Measurements from ENCODE around the gene AMPH.
"Not testable (repeated sequence)": the region's sequence is repeated elsewhere in the genome, so short reads cannot be mapped to it uniquely, and the experiment has no call there.

AMPH gene

GRCh38 chr7:38353431-38353881, 277.7 kb downstream of the AMPH start:
- not testable (repeated sequence) for DNase-seq (ENCODE audit: low read depth in 2 of 2)

GRCh38 chr7:38351601-38352000, 279.6 kb downstream of the AMPH start:
- no peak for DNase-seq (ENCODE audit: low read depth in 2 of 2)

GRCh38 chr7:38350777-38351176, 280.4 kb downstream of the AMPH start:
- not testable (repeated sequence) for DNase-seq (ENCODE audit: low read depth in 2 of 2)

GRCh38 chr7:38349869-38350583, 281.1 kb downstream of the AMPH start:
- not testable (repeated sequence) for DNase-seq (ENCODE audit: low read depth in 2 of 2)

- DNase-seq (ENCODE audit: low read depth in 2 of 2): not testable (repeated sequence)
These were observed 281.9 kb downstream of the AMPH start for GRCh38 chr7:38349126-38349795.

- DNase-seq (ENCODE audit: low read depth in 2 of 2): not testable (repeated sequence)
These were observed 285.6 kb downstream of the AMPH start for GRCh38 chr7:38345299-38346172.

- DNase-seq (ENCODE audit: low read depth in 2 of 2): not testable (repeated sequence)
These were observed 286.4 kb downstream of the AMPH start for GRCh38 chr7:38344741-38345140.

GRCh38 chr7:38342135-38342534, 289.0 kb downstream of the AMPH start:
- not testable (repeated sequence) for DNase-seq (ENCODE audit: low read depth in 2 of 2)

GRCh38 chr7:38341172-38341705, 289.9 kb downstream of the AMPH start:
- DNase-seq (ENCODE audit: low read depth in 2 of 2): not testable (repeated sequence)

GRCh38 chr7:38339953-38340819, 291.0 kb downstream of the AMPH start:
- no peak for DNase-seq (ENCODE audit: low read depth in 2 of 2)

GRCh38 chr7:38336148-38336515, 295.0 kb downstream of the AMPH start:
- DNase-seq (ENCODE audit: low read depth in 2 of 2): not testable (repeated sequence)

- DNase-seq (ENCODE audit: low read depth in 2 of 2): peak; percentile 50 to 67
These were observed 295.6 kb downstream of the AMPH start for GRCh38 chr7:38335492-38336147.

GRCh38 chr7:38335128-38335491, 296.1 kb downstream of the AMPH start:
- no peak for DNase-seq (ENCODE audit: low read depth in 2 of 2)

- DNase-seq (ENCODE audit: low read depth in 2 of 2): no peak
These were observed 297.0 kb downstream of the AMPH start for GRCh38 chr7:38334163-38334562.
